Progenitor cell of endocrine pancreas (in vitro differentiated cells): ENCODE results near the gene ADCY5. TPM values are rescaled to one million over a fixed set of nuclear protein-coding genes. Genes with fewer than 3 reads are reported as not detected.

Source experiments
- DNase-seq: peaks from one replicate; pipeline ENCODE4 v3.0.0; 2021; ENCODE audit warnings: low spot score; ENCODE audit not compliant: unreplicated experiment
- H3K27ac Mint-ChIP-seq: 2 replicates; pipeline ENCODE4 v1.8.0; 2021; ENCODE audit warnings: mild to moderate bottlenecking, moderate library complexity, mixed read lengths
- H3K27me3 Mint-ChIP-seq: 2 replicates; pipeline ENCODE4 v1.8.0; 2021; ENCODE audit warnings: mixed read lengths
- H3K36me3 Mint-ChIP-seq: 2 replicates; pipeline ENCODE4 v1.8.0; 2022; ENCODE audit warnings: mixed read lengths; ENCODE audit not compliant: insufficient read depth
- H3K4me1 Mint-ChIP-seq: 2 replicates; pipeline ENCODE4 v1.8.0; 2021; ENCODE audit warnings: low read depth, mixed read lengths
- H3K4me3 Mint-ChIP-seq: 2 replicates; pipeline ENCODE4 v1.8.0; 2021; ENCODE audit warnings: low read depth, mild to moderate bottlenecking, moderate library complexity, mixed read lengths
- H3K9me3 Mint-ChIP-seq: 2 replicates; pipeline ENCODE4 v1.8.0; 2021; ENCODE audit warnings: low read depth, mixed read lengths
- total RNA-seq: library from RNA; stranded (reverse); gene quantifications from 2 replicates; pipeline ENCODE4 v1.2.1, GENCODE V29; 2021
- TF ChIP-seq, protein P1 (sequence below): fragments of 200-600 bp; sonication (generic); IDR thresholded peaks from one replicate; pipeline ENCODE4 v1.5.0; 2021; ENCODE audit warnings: antibody characterized with exemption, mild to moderate bottlenecking; ENCODE audit not compliant: unreplicated experiment

ADCY5 gene
- total RNA-seq, 1 donor from 2014 or later: 33.8 TPM

- Mint-ChIP-seq H3K36me3 (peaks cover 5% of the 10 kb centered on the region), H3K4me1 (peaks cover 81% of the 10 kb centered on the region), H3K4me3 (peak overlapping the region; percentile 30), H3K27me3 (no peaks in the 10 kb centered on the region), H3K9me3 (no peaks in the 10 kb centered on the region), H3K27ac (peak overlapping the region; percentile 97)
- DNase-seq: no peak
- TF ChIP-seq, protein P1, sequence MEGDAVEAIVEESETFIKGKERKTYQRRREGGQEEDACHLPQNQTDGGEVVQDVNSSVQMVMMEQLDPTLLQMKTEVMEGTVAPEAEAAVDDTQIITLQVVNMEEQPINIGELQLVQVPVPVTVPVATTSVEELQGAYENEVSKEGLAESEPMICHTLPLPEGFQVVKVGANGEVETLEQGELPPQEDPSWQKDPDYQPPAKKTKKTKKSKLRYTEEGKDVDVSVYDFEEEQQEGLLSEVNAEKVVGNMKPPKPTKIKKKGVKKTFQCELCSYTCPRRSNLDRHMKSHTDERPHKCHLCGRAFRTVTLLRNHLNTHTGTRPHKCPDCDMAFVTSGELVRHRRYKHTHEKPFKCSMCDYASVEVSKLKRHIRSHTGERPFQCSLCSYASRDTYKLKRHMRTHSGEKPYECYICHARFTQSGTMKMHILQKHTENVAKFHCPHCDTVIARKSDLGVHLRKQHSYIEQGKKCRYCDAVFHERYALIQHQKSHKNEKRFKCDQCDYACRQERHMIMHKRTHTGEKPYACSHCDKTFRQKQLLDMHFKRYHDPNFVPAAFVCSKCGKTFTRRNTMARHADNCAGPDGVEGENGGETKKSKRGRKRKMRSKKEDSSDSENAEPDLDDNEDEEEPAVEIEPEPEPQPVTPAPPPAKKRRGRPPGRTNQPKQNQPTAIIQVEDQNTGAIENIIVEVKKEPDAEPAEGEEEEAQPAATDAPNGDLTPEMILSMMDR: peak; percentile 38
These were observed 36.8 kb downstream of the ADCY5 start for GRCh38 chr3:123412076-123412475.

DNA sequence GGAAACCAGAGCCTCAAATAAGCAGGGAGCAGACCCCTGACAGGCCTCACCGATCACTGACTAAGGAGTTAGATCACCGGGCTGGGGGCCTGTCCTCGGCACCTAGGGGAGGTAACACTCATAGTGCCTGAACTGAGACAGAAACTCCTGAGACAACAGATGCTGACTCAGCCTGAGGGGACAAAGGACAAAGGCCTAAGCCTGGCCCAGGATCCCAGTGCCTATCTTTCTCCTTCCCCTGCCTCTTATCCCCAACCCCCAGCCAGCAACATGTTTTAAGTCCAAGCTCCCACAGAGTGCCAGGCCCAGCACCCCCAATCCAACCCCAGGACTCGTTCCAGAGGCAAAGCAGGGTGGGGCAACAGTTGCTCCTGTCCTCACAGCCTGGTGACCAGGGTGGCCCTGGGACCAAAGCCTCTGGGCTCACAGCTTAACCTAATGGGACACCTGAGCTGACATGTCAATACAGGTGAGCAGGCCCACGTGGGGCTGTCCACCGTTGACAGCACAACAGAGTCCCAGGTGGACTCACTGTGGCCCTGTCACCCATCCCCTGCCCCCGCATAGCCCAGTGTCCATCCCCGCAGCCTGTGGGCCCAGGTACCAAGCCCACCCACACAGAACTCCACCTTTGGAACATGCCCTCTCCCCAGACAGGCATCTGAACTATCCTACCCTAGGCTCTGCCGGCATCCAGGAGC lies 37.4 kb downstream of the ADCY5 start:
- TF ChIP-seq, protein P1: no peak
- H3K27ac Mint-ChIP-seq: peak overlapping the region; percentile 97
- peaks cover 6% of the 10 kb centered on the region for H3K36me3 Mint-ChIP-seq
- DNase-seq: no peak
- no peaks in the 10 kb centered on the region for H3K9me3 Mint-ChIP-seq
- H3K27me3 Mint-ChIP-seq: no peaks in the 10 kb centered on the region
- H3K4me1 Mint-ChIP-seq: peaks cover 80% of the 10 kb centered on the region
- H3K4me3 Mint-ChIP-seq: no peak overlapping the region

- Mint-ChIP-seq H3K4me3 (no peak overlapping the region), H3K27ac (peak overlapping the region; percentile 97), H3K9me3 (no peaks in the 10 kb centered on the region), H3K27me3 (no peaks in the 10 kb centered on the region), H3K4me1 (peaks cover 76% of the 10 kb centered on the region), H3K36me3 (peaks cover 8% of the 10 kb centered on the region)
- TF ChIP-seq, protein P1: no peak
- DNase-seq: no peak
These were observed 38.8 kb downstream of the ADCY5 start for GRCh38 chr3:123410149-123410515.

- Mint-ChIP-seq H3K27me3 (no peaks in the 10 kb centered on the region), H3K9me3 (no peaks in the 10 kb centered on the region), H3K4me1 (peaks cover 72% of the 10 kb centered on the region), H3K27ac (peak overlapping the region; percentile 97), H3K36me3 (peaks cover 8% of the 10 kb centered on the region), H3K4me3 (no peak overlapping the region)
- DNase-seq: peak; percentile 39
- TF ChIP-seq, protein P1: no peak
These were observed 39.3 kb downstream of the ADCY5 start for GRCh38 chr3:123409443-123410148.

GRCh38 chr3:123406598-123406997 lies 42.3 kb downstream of the ADCY5 start:
- H3K4me1 Mint-ChIP-seq: peaks cover 58% of the 10 kb centered on the region
- H3K4me3 Mint-ChIP-seq: no peak overlapping the region
- TF ChIP-seq, protein P1: no peak
- H3K36me3 Mint-ChIP-seq: peaks cover 9% of the 10 kb centered on the region
- H3K27ac Mint-ChIP-seq: peak overlapping the region; percentile 65
- no peak for DNase-seq
- no peaks in the 10 kb centered on the region for H3K9me3 Mint-ChIP-seq
- no peaks in the 10 kb centered on the region for H3K27me3 Mint-ChIP-seq
